Transverse colon (tissue), 4 donors: Measurements from ENCODE around the gene SCAMP4. TPM values are rescaled to one million over a fixed set of nuclear protein-coding genes. Genes with fewer than 3 reads are reported as not detected.

Experiments
- DNase-seq: peaks from one replicate; pipeline ENCODE4 v3.0.0-alpha.2; 2019
- H3K27ac ChIP-seq, 4 donors: fragments of 200-600 bp; sonication (generic); 2 replicates each; pipeline ENCODE4 v1.5.1; 2016 to 2018; ENCODE audit warnings: inconsistent platforms in 4 of 4
- H3K27me3 ChIP-seq: fragments of 200-600 bp; sonication (generic); 2 replicates; pipeline ENCODE4 v1.5.1; 2017; ENCODE audit warnings: inconsistent platforms
- H3K36me3 ChIP-seq, 4 donors: fragments of 200-600 bp; sonication (generic); 2 replicates each; pipeline ENCODE4 v1.5.1; 2017 to 2019; ENCODE audit warnings: inconsistent platforms in 4 of 4
- H3K4me1 ChIP-seq, 4 donors: fragments of 200-600 bp; sonication (generic); 2 replicates each; pipeline ENCODE4 v1.5.1; 2017 to 2020; ENCODE audit warnings: inconsistent platforms in 4 of 4
- H3K4me3 ChIP-seq, 4 donors: fragments of 200-600 bp; sonication (generic); 1 replicate in 1 of 4; 2 replicates in 3 of 4; pipeline versions ENCODE4 v1.5.1 to v1.6.1; 2017 to 2019; ENCODE audit warnings: inconsistent platforms in 4 of 4
- H3K9me3 ChIP-seq, 2 donors: fragments of 200-600 bp; sonication (generic); 2 replicates each; pipeline ENCODE4 v1.5.1; 2017 to 2019; ENCODE audit warnings: inconsistent platforms in 2 of 2
- EP300 ChIP-seq: sonication (generic); formaldehyde crosslinking; IDR thresholded peaks from one replicate; pipeline ENCODE4 v1.6.1; 2017; ENCODE audit warnings: antibody characterized with exemption, low read depth
- POLR2A ChIP-seq: fragments of 450-650 bp; IDR thresholded peaks from one replicate; pipeline ENCODE4 v1.6.1; 2016; ENCODE audit warnings: antibody characterized with exemption, mild to moderate bottlenecking, moderate library complexity
- POLR2AphosphoS5 ChIP-seq, 3 donors: sonication (generic); formaldehyde crosslinking; IDR thresholded peaks; one replicate each; pipeline ENCODE4 v1.6.1; 2016; ENCODE audit warnings: antibody characterized with exemption in 3 of 3
- WGBS, 2 donors: methylation state at CpG; one replicate each; pipeline ENCODE4 v1.1.5; 2018; ENCODE audit warnings: low coverage in 1 of 2; 5-methylcytosine and 5-hydroxymethylcytosine counted together
- in situ Hi-C, 4 donors: fragments of 200-750 bp; cut with MboI; loops; one replicate each; pipeline versions ENCODE4 v1.15.0 to v1.15.1; 2017; ENCODE audit warnings: low sequenced_read_pairs in 3 of 4, low pct_ligation_motif_present in 1 of 4, low pct_unique_long_range_greater_than_20kb in 1 of 4
- intact Hi-C: fragments of 100-400 bp; cut with DNase I; formaldehyde crosslinking; loops from one replicate; pipeline ENCODE4 v1.15.1; 2023; ENCODE audit warnings: low total_unique reads
- total RNA-seq, 4 donors: library from RNA; depleted of rRNA; stranded (reverse); fragments of >200 nt; gene quantifications; one replicate each; pipeline ENCODE4 v1.1.0, GENCODE V29; 2016
- TF ChIP-seq, protein P1 (sequence below), 5 experiments: fragments of 200-600 bp in 3 of 5; fragments of 450-650 bp in 2 of 5; sonication (generic) in 3 of 5; IDR thresholded peaks; 1 replicate in 2 of 5; 2 replicates in 3 of 5; pipeline ENCODE4 v1.5.1; 2016 to 2017; ENCODE audit warnings: antibody characterized with exemption in 5 of 5, inconsistent platforms in 3 of 5, mild to moderate bottlenecking in 2 of 5, moderate library complexity in 1 of 5

The SCAMP4 gene
- total RNA-seq, 4 donors from 2014 or later = 25.1 to 119 (median 86.6) TPM

- 83% methylated on average over 5 of the region's 5 CpGs; no CpG with 5 or more reads in 1 of the 2 donors for WGBS, 2 donors
- H3K9me3 ChIP-seq = no peaks in the 10 kb centered on the region
- H3K4me1 ChIP-seq = peaks cover 7 to 13% (median 12%) of the 10 kb centered on the region in 4 donors
- no peak overlapping the region for H3K27ac ChIP-seq
- H3K36me3 ChIP-seq = no peaks in the 10 kb centered on the region
- no peaks in the 10 kb centered on the region for H3K27me3 ChIP-seq
- in situ Hi-C loops (no loop called here), intact Hi-C loops (no loop called here)
- TF ChIP-seq POLR2A (no peak), POLR2AphosphoS5 (IDR thresholded peaks at IDR 0.05) (no peak), EP300 (no peak)
- TF ChIP-seq, protein P1, sequence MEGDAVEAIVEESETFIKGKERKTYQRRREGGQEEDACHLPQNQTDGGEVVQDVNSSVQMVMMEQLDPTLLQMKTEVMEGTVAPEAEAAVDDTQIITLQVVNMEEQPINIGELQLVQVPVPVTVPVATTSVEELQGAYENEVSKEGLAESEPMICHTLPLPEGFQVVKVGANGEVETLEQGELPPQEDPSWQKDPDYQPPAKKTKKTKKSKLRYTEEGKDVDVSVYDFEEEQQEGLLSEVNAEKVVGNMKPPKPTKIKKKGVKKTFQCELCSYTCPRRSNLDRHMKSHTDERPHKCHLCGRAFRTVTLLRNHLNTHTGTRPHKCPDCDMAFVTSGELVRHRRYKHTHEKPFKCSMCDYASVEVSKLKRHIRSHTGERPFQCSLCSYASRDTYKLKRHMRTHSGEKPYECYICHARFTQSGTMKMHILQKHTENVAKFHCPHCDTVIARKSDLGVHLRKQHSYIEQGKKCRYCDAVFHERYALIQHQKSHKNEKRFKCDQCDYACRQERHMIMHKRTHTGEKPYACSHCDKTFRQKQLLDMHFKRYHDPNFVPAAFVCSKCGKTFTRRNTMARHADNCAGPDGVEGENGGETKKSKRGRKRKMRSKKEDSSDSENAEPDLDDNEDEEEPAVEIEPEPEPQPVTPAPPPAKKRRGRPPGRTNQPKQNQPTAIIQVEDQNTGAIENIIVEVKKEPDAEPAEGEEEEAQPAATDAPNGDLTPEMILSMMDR (IDR thresholded peaks at IDR 0.05) = no peak
- no peak for DNase-seq
- no peak overlapping the region for H3K4me3 ChIP-seq
These were observed 16.8 kb upstream of the SCAMP4 start for GRCh38 chr19:1888385-1888784.

DNA sequence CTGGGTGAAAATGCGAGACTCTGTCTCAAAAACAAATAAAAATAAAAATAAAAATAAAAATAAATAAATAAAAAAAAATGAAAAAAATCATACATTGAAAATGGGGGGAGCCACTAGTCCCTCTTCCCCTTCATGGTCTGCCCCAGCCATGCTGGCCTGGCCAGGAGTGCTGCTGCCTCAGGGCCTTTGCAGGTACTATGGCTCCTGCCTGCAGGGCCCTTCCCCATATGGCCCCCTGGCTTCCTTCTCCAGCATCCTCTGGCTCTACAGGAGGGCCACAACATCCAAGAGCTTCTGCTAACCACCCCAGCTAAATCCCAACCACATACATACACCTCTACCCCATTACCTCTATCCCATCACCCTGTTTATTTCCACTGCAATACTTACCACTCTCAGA lies 15.3 kb upstream of the SCAMP4 start:
- in situ Hi-C loops (no loop called here), intact Hi-C loops (no loop called here)
- Histone ChIP-seq H3K4me3 (no peak overlapping the region), H3K9me3 (no peaks in the 10 kb centered on the region), H3K27ac (no peak overlapping the region), H3K27me3 (no peaks in the 10 kb centered on the region), H3K36me3 (no peaks in the 10 kb centered on the region), H3K4me1 (no peaks in the 10 kb centered on the region)
- no peak for DNase-seq
- 100% methylated on average over 1 of the region's 1 CpG; no CpG with 5 or more reads in 1 of the 2 donors for whole genome bisulfite sequencing, 2 donors
- TF ChIP-seq POLR2A (no peak), POLR2AphosphoS5 (IDR thresholded peaks at IDR 0.05) (no peak)

DNA sequence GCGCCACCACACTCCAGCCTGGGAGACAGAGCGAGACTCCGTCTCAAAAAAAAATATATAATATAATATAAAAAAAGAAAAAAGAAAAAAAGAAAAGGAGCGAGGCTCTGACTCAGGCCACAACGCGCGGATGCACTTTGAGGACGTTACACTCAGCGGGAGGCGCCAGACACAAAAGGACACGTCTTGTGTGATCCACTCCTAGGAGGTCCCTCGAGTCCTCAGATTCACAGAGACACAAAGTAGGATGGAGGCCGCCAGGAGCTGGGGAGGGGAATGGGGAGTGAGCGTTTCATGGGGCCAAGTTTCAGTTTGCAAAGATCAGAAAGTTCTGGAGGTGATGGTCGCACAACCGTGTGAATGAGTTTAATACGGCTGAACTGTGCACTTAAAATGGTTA lies 11.4 kb upstream of the SCAMP4 start:
- Histone ChIP-seq H3K4me1 (peaks cover 0 to 30% (median 8%) of the 10 kb centered on the region in 4 donors), H3K36me3 (no peaks in the 10 kb centered on the region), H3K27me3 (no peaks in the 10 kb centered on the region), H3K4me3 (no peak overlapping the region), H3K27ac (no peak overlapping the region), H3K9me3 (no peaks in the 10 kb centered on the region)
- in situ Hi-C loops = no loop called here
- intact Hi-C loops = no loop called here
- 87 to 96% methylated on average over 5 to 17 of the region's 17 CpGs for WGBS, 2 donors
- DNase-seq = no peak
- TF ChIP-seq POLR2AphosphoS5 (IDR thresholded peaks at IDR 0.05) (no peak), POLR2A (no peak), EP300 (no peak)
- TF ChIP-seq, protein P1 (IDR thresholded peaks at IDR 0.05) = no peak

DNA sequence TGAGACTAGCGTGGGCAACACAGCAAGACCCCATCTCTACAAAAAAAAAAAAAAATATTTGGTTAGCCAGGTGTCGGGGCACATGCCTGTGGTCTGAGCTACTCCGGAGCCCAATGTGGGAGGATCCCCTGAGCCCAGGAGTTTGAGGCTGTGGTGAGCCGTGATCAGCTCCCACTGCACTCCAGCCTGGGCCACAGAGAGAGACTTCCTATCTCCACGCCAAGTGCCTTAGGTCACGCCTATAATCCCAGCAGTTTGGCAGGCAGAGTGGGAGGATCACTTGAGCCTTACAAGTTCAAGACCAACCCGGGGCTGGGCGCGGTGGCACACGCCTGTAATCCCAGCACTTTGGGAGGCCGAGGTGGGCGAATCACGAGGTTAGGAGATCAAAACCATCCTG lies 8.7 kb upstream of the SCAMP4 start:
- Histone ChIP-seq H3K36me3 (no peaks in the 10 kb centered on the region), H3K27me3 (no peaks in the 10 kb centered on the region), H3K4me1 (peaks cover 0 to 30% (median 8%) of the 10 kb centered on the region in 4 donors), H3K4me3 (no peak overlapping the region), H3K9me3 (no peaks in the 10 kb centered on the region), H3K27ac (peak overlapping the region in 2 of 4 donors; percentile 70 to 78)
- intact Hi-C loops = no loop called here
- DNase-seq = no peak
- in situ Hi-C loops = no loop called here
- 73% methylated on average over 13 of the region's 13 CpGs; no CpG with 5 or more reads in 1 of the 2 donors for WGBS, 2 donors
- TF ChIP-seq POLR2A = no peak
- TF ChIP-seq POLR2AphosphoS5 (IDR thresholded peaks at IDR 0.05) = no peak
- TF ChIP-seq, protein P1 (IDR thresholded peaks at IDR 0.05) = no peak
- TF ChIP-seq EP300 = no peak

- Histone ChIP-seq H3K27me3 (no peaks in the 10 kb centered on the region), H3K27ac (peak overlapping the region in 3 of 4 donors; percentile 34 to 63 (median 41)), H3K9me3 (no peaks in the 10 kb centered on the region), H3K4me3 (no peak overlapping the region), H3K4me1 (peaks cover 0 to 35% (median 25%) of the 10 kb centered on the region in 4 donors), H3K36me3 (no peaks in the 10 kb centered on the region)
- peak; percentile 43 for DNase-seq
- WGBS, 2 donors = 88 to 90% methylated on average over 5 to 16 of the region's 16 CpGs
- in situ Hi-C loops (no loop called here), intact Hi-C loops (no loop called here)
- TF ChIP-seq, protein P1 (IDR thresholded peaks at IDR 0.05) = no peak
- TF ChIP-seq POLR2AphosphoS5 (IDR thresholded peaks at IDR 0.05) = no peak
- no peak for TF ChIP-seq EP300
- no peak for TF ChIP-seq POLR2A
These were observed 3.2 kb upstream of the SCAMP4 start for GRCh38 chr19:1901940-1902404.
